Measurements from ENCODE around the gene FADS2. TPM values are rescaled to one million over a fixed set of nuclear protein-coding genes. Genes with fewer than 3 reads are reported as not detected.
A peak's percentile ranks its signal among the peaks of the same experiment; 100 is the strongest.

FADS2 gene
- total and polyA plus RNA-seq, 9 of the 15 experiments (the other 6 are each of a cell fraction or from before 2014, with no cell fraction given) = 2.9 to 42.8 (median 16.2) TPM

DNA sequence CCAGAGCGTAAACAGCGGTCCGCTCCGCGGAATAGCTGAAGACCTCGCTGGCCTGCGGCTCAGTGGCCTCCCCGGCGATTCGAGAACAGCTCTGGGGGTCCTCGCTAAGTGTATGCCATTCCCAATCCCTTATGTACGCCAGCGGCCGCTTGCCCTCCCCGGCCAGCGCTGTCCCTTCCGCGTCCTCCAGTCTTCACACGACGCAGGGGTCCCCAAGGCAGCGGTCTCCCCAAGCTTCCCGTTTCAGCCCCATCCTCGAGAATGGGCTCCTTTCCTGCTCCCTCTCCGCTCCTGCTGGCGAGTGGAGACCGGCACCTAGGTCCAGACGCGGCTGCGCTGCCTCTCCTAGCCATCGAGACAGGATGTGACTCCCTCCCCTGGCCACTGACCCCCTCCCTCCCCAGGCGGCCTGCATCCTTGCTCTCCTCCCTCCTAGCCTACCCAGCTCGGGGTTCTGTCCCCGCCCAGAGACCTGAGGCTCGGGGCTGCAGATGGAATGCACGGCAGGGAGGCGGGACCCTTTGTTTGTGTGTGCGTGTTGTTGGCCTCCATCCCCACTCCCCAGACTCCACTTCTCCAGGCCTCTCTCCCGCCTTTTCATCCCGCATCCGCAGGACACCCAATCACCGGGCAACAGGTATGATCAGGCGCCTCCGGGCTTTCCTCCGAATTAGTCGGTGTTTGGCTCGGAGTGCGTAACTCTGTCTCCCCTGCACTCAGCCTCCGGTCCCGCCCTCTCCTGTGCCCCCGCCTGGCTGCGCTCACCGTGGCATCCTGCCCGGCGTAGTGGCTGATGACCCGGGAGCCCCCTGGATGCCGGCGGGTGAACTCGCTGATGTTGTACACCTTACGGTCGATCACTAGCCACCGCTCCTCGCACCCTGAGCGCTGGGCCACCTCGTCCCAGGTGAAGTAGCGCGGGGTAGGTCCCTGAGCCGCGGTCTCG lies 12.0 kb upstream of the FADS2 start (continued):
- TF ChIP-seq, protein P1, sequence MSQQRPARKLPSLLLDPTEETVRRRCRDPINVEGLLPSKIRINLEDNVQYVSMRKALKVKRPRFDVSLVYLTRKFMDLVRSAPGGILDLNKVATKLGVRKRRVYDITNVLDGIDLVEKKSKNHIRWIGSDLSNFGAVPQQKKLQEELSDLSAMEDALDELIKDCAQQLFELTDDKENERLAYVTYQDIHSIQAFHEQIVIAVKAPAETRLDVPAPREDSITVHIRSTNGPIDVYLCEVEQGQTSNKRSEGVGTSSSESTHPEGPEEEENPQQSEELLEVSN (IDR thresholded peaks at IDR 0.05; ENCODE audit: borderline replicate concordance in 1 of 2, extremely low read depth in 1 of 2, insufficient read depth in 1 of 2, insufficient read length in 1 of 2, low read depth in 1 of 2, low read length in 1 of 2, poor library complexity in 1 of 2, severe bottlenecking in 1 of 2) = no peak
- TF ChIP-seq ZNF76 (CRISPR knock-in tag; IDR thresholded peaks at IDR 0.05; ENCODE audit: borderline replicate concordance) = no peak
- no peak for TF ChIP-seq SRSF1 (IDR thresholded peaks at IDR 0.05; ENCODE audit: low read depth, low read length)
- TF ChIP-seq, protein P2, sequence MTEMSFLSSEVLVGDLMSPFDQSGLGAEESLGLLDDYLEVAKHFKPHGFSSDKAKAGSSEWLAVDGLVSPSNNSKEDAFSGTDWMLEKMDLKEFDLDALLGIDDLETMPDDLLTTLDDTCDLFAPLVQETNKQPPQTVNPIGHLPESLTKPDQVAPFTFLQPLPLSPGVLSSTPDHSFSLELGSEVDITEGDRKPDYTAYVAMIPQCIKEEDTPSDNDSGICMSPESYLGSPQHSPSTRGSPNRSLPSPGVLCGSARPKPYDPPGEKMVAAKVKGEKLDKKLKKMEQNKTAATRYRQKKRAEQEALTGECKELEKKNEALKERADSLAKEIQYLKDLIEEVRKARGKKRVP (CRISPR knock-in tag; IDR thresholded peaks at IDR 0.05) = no peak
- no peak for TF ChIP-seq ZNF830 (CRISPR knock-in tag; IDR thresholded peaks at IDR 0.05)
- TF ChIP-seq MCM7 (IDR thresholded peaks at IDR 0.05) = no peak
- TF ChIP-seq, protein P3, sequence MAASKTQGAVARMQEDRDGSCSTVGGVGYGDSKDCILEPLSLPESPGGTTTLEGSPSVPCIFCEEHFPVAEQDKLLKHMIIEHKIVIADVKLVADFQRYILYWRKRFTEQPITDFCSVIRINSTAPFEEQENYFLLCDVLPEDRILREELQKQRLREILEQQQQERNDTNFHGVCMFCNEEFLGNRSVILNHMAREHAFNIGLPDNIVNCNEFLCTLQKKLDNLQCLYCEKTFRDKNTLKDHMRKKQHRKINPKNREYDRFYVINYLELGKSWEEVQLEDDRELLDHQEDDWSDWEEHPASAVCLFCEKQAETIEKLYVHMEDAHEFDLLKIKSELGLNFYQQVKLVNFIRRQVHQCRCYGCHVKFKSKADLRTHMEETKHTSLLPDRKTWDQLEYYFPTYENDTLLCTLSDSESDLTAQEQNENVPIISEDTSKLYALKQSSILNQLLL (CRISPR knock-in tag; IDR thresholded peaks at IDR 0.05; ENCODE audit: borderline replicate concordance) = no peak
- no peak for TF ChIP-seq SNRNP70 (optimal IDR thresholded peaks at IDR 0.05; ENCODE audit: low read depth, low read length)
- TF ChIP-seq ZNF668 (CRISPR knock-in tag; IDR thresholded peaks at IDR 0.05) = peak; percentile 13; the same call in 1 of the 2 replicates
- TF ChIP-seq, protein P4, sequence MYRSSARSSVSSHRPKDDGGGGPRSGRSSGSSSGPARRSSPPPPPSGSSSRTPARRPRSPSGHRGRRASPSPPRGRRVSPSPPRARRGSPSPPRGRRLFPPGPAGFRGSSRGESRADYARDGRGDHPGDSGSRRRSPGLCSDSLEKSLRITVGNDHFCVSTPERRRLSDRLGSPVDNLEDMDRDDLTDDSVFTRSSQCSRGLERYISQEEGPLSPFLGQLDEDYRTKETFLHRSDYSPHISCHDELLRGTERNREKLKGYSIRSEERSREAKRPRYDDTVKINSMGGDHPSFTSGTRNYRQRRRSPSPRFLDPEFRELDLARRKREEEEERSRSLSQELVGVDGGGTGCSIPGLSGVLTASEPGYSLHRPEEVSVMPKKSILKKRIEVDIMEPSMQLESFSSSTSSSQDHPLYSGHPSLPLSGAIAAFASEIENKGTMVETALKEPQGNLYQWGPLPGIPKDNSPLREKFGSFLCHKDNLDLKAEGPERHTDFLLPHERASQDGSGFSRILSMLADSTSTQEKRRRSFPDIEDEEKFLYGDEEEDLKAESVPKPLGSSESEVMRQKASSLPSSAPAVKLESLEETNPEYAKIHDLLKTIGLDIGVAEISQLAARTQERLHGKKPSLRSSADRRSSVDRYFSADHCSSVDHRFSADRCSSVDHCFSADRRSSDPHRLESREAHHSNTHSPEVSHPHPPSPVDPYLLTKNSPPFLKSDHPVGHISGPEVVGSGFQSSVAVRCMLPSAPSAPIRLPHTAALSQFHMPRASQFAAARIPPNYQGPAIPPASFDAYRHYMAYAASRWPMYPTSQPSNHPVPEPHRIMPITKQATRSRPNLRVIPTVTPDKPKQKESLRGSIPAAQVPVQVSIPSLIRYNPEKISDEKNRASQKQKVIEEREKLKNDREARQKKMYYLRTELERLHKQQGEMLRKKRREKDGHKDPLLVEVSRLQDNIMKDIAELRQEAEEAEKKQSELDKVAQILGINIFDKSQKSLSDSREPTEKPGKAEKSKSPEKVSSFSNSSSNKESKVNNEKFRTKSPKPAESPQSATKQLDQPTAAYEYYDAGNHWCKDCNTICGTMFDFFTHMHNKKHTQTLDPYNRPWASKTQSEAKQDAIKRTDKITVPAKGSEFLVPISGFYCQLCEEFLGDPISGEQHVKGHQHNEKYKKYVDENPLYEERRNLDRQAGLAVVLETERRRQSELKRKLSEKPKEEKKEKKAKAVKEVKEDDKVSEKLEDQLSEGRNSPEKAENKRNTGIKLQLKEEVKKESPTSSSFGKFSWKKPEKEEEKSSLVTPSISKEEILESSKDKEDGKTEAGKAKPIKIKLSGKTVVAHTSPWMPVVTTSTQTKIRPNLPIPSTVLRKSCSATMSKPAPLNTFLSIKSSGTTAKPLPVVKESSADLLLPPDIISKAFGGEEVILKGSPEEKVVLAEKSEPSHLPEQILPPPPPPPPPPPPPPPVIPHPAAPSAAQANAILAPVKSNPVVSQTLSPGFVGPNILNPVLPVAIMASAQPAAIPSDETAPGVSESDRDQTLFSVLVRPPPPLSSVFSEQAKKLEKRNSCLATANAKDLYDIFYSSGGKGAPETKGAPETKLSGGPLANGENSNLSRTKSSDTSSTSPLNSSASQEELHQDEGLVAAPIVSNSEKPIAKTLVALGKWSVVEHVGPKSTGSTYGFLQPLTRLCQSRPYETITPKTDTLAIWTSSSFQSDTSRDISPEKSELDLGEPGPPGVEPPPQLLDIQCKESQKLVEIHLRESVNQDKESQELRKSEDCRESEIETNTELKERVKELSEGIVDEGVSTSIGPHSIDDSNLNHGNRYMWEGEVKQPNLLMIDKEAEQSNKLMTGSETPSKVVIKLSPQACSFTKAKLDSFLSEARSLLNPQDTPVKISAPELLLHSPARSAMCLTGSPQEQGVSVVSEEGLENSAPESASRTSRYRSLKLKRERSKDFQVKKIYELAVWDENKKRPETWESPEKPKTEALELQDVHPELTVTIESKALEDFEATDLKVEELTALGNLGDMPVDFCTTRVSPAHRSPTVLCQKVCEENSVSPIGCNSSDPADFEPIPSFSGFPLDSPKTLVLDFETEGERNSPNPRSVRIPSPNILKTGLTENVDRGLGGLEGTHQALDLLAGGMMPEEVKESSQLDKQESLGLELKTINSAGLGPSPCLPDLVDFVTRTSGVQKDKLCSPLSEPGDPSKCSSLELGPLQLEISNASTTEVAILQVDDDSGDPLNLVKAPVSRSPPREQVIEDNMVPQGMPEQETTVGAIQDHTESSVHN (IDR thresholded peaks at IDR 0.05; ENCODE audit: borderline replicate concordance in 1 of 2, low read depth in 1 of 2) = no peak
- no peak for TF ChIP-seq RBBP5 (IDR thresholded peaks at IDR 0.05; ENCODE audit: borderline replicate concordance, insufficient read depth, low read length, poor library complexity, severe bottlenecking)
- no peak for TF ChIP-seq ERF (CRISPR knock-in tag; IDR thresholded peaks at IDR 0.05)
